ENCODE data around the gene IDS. TPM values are rescaled to one million over a fixed set of nuclear protein-coding genes. Genes with fewer than 3 reads are reported as not detected.

The IDS gene
- total RNA-seq, 1 experiment from 2014 or later = 29.9 TPM

- no TSS peak for BruUV-seq (replicated peaks)
- TF ChIP-seq CTCF (IDR thresholded peaks at IDR 0.05; ENCODE audit: unreplicated experiment) = no peak
- DNase-seq (ENCODE audit: unreplicated experiment) = no peak
- POLR2A ChIA-PET = no interaction called here
- H3K4me3 Mint-ChIP-seq (ENCODE audit: unreplicated experiment) = no peak overlapping the region
- no peaks in the 10 kb centered on the region for H3K27me3 Mint-ChIP-seq (ENCODE audit: insufficient read depth, unreplicated experiment)
- H3K4me1 Mint-ChIP-seq (ENCODE audit: insufficient read depth, unreplicated experiment) = no peaks in the 10 kb centered on the region
- peaks cover 6% of the 10 kb centered on the region for H3K9me3 Mint-ChIP-seq (ENCODE audit: unreplicated experiment)
- no peak overlapping the region for H3K27ac Mint-ChIP-seq (ENCODE audit: low read depth, unreplicated experiment)
- intact Hi-C loops (cut with micrococcal nuclease) = no loop called here
- no peaks in the 10 kb centered on the region for H3K36me3 Mint-ChIP-seq (ENCODE audit: insufficient read depth, unreplicated experiment)
- CTCF ChIA-PET = no interaction called here
Observed at GRCh38 chrX:149433451-149433850, 71.7 kb downstream of the IDS start.

GRCh38 chrX:149433051-149433450 lies 72.1 kb downstream of the IDS start:
- Mint-ChIP-seq H3K9me3 (ENCODE audit: unreplicated experiment) (peaks cover 6% of the 10 kb centered on the region), H3K27ac (ENCODE audit: low read depth, unreplicated experiment) (no peak overlapping the region), H3K36me3 (ENCODE audit: insufficient read depth, unreplicated experiment) (no peaks in the 10 kb centered on the region), H3K27me3 (ENCODE audit: insufficient read depth, unreplicated experiment) (no peaks in the 10 kb centered on the region), H3K4me1 (ENCODE audit: insufficient read depth, unreplicated experiment) (no peaks in the 10 kb centered on the region), H3K4me3 (ENCODE audit: unreplicated experiment) (no peak overlapping the region)
- TF ChIP-seq CTCF (IDR thresholded peaks at IDR 0.05; ENCODE audit: unreplicated experiment) = no peak
- BruUV-seq (replicated peaks) = no TSS peak
- ChIA-PET CTCF (no interaction called here), POLR2A (no interaction called here)
- intact Hi-C loops (cut with micrococcal nuclease) = no loop called here
- no peak for DNase-seq (ENCODE audit: unreplicated experiment)

Other genes starting within 250 kb of the IDS start
- 18.2 and 22.3 TPM in 2 replicates for gene EOLA1, start 35.7 kb upstream of the IDS start, total RNA-seq (2022)
- gene HSFX3, start 44.6 kb upstream of the IDS start, total RNA-seq (2022) = not detected in 2 replicates
- gene MAGEA9B, start 82.2 kb upstream of the IDS start, total RNA-seq (2022) = not detected in 2 replicates
- 0.82 TPM in 1 of 2 replicates, not detected in the other for gene HSFX2, start 90.0 kb upstream of the IDS start, total RNA-seq (2022)
- gene TMEM185A, start 126.5 kb upstream of the IDS start, total RNA-seq (2022) = 14.7 and 15.5 TPM in 2 replicates
- not detected in 2 replicates for gene MAGEA11, start 206.8 kb upstream of the IDS start, total RNA-seq (2022)

All from MCF 10A (cell line).